ENCODE data around the gene SEPTIN11. TPM values are rescaled to one million over a fixed set of nuclear protein-coding genes. Genes with fewer than 3 reads are reported as not detected.

The SEPTIN11 gene
- total RNA-seq, 1 donor, result 473 TPM

DNA sequence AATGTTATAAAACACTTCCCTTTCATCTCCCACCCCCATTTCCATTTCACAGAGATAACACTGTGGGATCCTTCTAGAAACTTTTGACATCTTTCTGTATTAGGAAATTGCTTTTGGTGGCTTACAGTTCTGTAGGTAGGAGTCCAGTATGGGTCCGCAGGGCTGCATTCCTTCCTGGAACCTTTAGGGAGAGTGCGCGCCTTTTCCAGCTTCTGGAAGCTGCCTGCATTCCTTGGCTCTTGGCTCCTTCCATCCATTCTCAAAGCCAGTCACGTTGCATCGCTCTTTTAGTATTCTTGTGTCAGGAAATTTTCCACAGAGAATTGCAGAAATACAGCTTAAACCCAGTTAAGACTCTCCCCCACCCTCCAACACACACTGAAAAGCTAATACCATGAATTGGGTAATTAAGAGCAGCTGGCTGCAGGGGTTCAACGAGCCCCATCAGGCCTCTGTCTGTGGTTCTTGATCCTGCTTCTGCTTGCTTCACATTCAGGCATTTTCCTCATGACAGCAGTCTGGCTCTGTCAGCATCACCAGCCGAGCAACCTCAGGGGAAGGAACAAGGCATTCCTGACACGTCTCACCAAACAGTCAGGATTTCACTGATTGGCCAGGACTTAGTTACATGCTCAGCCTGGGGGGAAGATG lies 48.8 kb downstream of the SEPTIN11 start:
- DNase-seq (ENCODE audit: insufficient read length, low spot score, missing footprints), result no peak
- Histone ChIP-seq H3K79me2 (ENCODE audit: insufficient read depth, low read length) (peaks cover 56% of the 10 kb centered on the region), H3K4me2 (ENCODE audit: insufficient read depth, low read length) (no peak overlapping the region), H3K9me3 (ENCODE audit: low read depth, low read length) (no peaks in the 10 kb centered on the region), H3K27me3 (ENCODE audit: insufficient read depth, low read length) (no peaks in the 10 kb centered on the region), H3K36me3 (ENCODE audit: insufficient read depth, low read length) (peaks cover 63% of the 10 kb centered on the region), H2AFZ (ENCODE audit: low read length) (no peak overlapping the region), H3K4me3 (ENCODE audit: insufficient read depth, low read length) (no peak overlapping the region), H3K4me1 (ENCODE audit: insufficient read depth, low read length) (peaks cover 42% of the 10 kb centered on the region), H3K27ac (ENCODE audit: low read depth, low read length) (peak overlapping the region; percentile 38), H4K20me1 (ENCODE audit: insufficient read depth, low read length) (no peaks in the 10 kb centered on the region)
- TF ChIP-seq CTCF (IDR thresholded peaks at IDR 0.05; ENCODE audit: extremely low read depth, low read depth, low read length), result no peak

Other genes with a start within 250 kb of the SEPTIN11 start
- gene SOWAHB, start 51.6 kb upstream of the SEPTIN11 start, total RNA-seq, result under 0.01 TPM in 2 replicates
- 229 and 243 TPM in 2 replicates for gene CCNI, start 126.2 kb downstream of the SEPTIN11 start, total RNA-seq
- 45.4 and 49.2 TPM in 2 replicates for gene CCNG2, start 207.5 kb downstream of the SEPTIN11 start, total RNA-seq

Data from osteoblast (primary cell).